Neuronal stem cell (in vitro differentiated cells): Measurements from ENCODE around the gene RTL9.

Experiments used
- DNase-seq: peaks from one replicate; pipeline ENCODE4 v3.0.0-alpha.2; 2013; ENCODE audit warnings: low spot score
- H2AFZ ChIP-seq: one replicate; pipeline ENCODE4 v1.6.1; 2013; ENCODE audit warnings: mild to moderate bottlenecking, low read length, inconsistent platforms
- H2AK5ac ChIP-seq: 2 replicates; pipeline ENCODE4 v1.6.1; 2013; ENCODE audit warnings: low read depth, mild to moderate bottlenecking, inconsistent platforms, low read length, moderate library complexity, mixed read lengths
- H2BK120ac ChIP-seq: 2 replicates; pipeline ENCODE4 v1.6.1; 2013; ENCODE audit warnings: low read depth, mild to moderate bottlenecking, inconsistent platforms, low read length, moderate library complexity, mixed read lengths
- H2BK12ac ChIP-seq: one replicate; pipeline ENCODE4 v1.6.1; 2013; ENCODE audit warnings: low read length, inconsistent platforms
- H2BK15ac ChIP-seq: 2 replicates; pipeline ENCODE4 v1.6.1; 2013; ENCODE audit warnings: mild to moderate bottlenecking, low read length, inconsistent platforms, mixed read lengths
- H2BK5ac ChIP-seq: one replicate; pipeline ENCODE4 v1.6.1; 2013; ENCODE audit warnings: inconsistent platforms, mild to moderate bottlenecking, low read length, moderate library complexity
- H3K14ac ChIP-seq: one replicate; pipeline ENCODE4 v1.6.1; 2013; ENCODE audit warnings: low read length, inconsistent platforms
- H3K18ac ChIP-seq: 2 replicates; pipeline ENCODE4 v1.6.1; 2013; ENCODE audit warnings: low read length, inconsistent platforms
- H3K23ac ChIP-seq: 2 replicates; pipeline ENCODE4 v1.6.1; 2013; ENCODE audit warnings: low read depth, mild to moderate bottlenecking, mixed read lengths, low read length, inconsistent platforms; ENCODE audit not compliant: poor library complexity
- H3K27ac ChIP-seq: replicated peaks from 3 replicates; pipeline ENCODE4 v1.5.1; 2013; ENCODE audit warnings: low read length, inconsistent platforms
- H3K27me3 ChIP-seq, 3 experiments: 2 replicates each; pipeline ENCODE4 v1.6.1; 2013; ENCODE audit warnings: low read length in 3 of 3, mild to moderate bottlenecking in 2 of 3, inconsistent platforms in 1 of 3, low read depth in 1 of 3, mixed read lengths in 1 of 3, moderate library complexity in 1 of 3; ENCODE audit not compliant: control insufficient read depth in 3 of 3, insufficient read depth in 3 of 3
- H3K36me3 ChIP-seq, 2 donors: replicated peaks in 1 of 2; 2 replicates each; pipeline ENCODE4 v1.6.1; 2013; ENCODE audit warnings: low read length in 2 of 2; ENCODE audit not compliant: control insufficient read depth in 2 of 2, insufficient read depth in 2 of 2
- H3K4ac ChIP-seq: 2 replicates; pipeline ENCODE4 v1.6.1; 2013; ENCODE audit warnings: inconsistent platforms, mild to moderate bottlenecking, low read length, moderate library complexity
- H3K4me1 ChIP-seq, 2 donors: 1 replicate in 1 of 2; 2 replicates in 1 of 2; pipeline ENCODE4 v1.6.1; 2013; ENCODE audit warnings: low read length in 2 of 2, low read depth in 1 of 2; ENCODE audit not compliant: control insufficient read depth in 2 of 2, insufficient read depth in 1 of 2
- H3K4me2 ChIP-seq: one replicate; pipeline ENCODE4 v1.6.1; 2013; ENCODE audit warnings: mild to moderate bottlenecking, low read length, inconsistent platforms; ENCODE audit not compliant: insufficient read depth, poor library complexity, severe bottlenecking
- H3K4me3 ChIP-seq, 2 donors: 2 replicates each; pipeline ENCODE4 v1.5.1; 2013; ENCODE audit warnings: low read length in 2 of 2, mild to moderate bottlenecking in 2 of 2, inconsistent platforms in 1 of 2, moderate library complexity in 1 of 2
- H3K79me1 ChIP-seq: one replicate; pipeline ENCODE4 v1.6.1; 2013; ENCODE audit warnings: low read depth, mild to moderate bottlenecking, inconsistent platforms, low read length, moderate library complexity
- H3K9ac ChIP-seq: one replicate; pipeline ENCODE4 v1.6.1; 2013; ENCODE audit warnings: mild to moderate bottlenecking, low read depth, low read length, inconsistent platforms; ENCODE audit not compliant: poor library complexity
- H3K9me3 ChIP-seq, 2 donors: replicated peaks in 1 of 2; 2 replicates each; pipeline versions ENCODE3 to v1.6.1; 2013; ENCODE audit warnings: low read length in 2 of 2, mild to moderate bottlenecking in 2 of 2, inconsistent platforms in 1 of 2, low read depth in 1 of 2, mixed read lengths in 1 of 2, moderate library complexity in 1 of 2; ENCODE audit not compliant: control insufficient read depth in 2 of 2, insufficient read depth in 1 of 2
- H4K8ac ChIP-seq: one replicate; pipeline ENCODE4 v1.6.1; 2013; ENCODE audit warnings: low read depth, mild to moderate bottlenecking, inconsistent platforms, low read length, moderate library complexity
- H4K91ac ChIP-seq: one replicate; pipeline ENCODE4 v1.6.1; 2013; ENCODE audit warnings: low read length, low read depth, mild to moderate bottlenecking, inconsistent platforms; ENCODE audit not compliant: poor library complexity
- WGBS, 2 donors: extraction: QIAGEN DNeasy Blood & Tissue Kit; methylation state at CpG; one replicate each; pipeline ENCODE4 v1.1.7; 2013; ENCODE audit warnings: missing lambda C conversion rate in 2 of 2, mixed read lengths in 1 of 2; ENCODE audit not compliant: insufficient read length in 2 of 2, insufficient replicate concordance in 1 of 2; ENCODE audit errors: extremely low coverage in 2 of 2; 5-methylcytosine and 5-hydroxymethylcytosine counted together

RTL9 gene

DNA sequence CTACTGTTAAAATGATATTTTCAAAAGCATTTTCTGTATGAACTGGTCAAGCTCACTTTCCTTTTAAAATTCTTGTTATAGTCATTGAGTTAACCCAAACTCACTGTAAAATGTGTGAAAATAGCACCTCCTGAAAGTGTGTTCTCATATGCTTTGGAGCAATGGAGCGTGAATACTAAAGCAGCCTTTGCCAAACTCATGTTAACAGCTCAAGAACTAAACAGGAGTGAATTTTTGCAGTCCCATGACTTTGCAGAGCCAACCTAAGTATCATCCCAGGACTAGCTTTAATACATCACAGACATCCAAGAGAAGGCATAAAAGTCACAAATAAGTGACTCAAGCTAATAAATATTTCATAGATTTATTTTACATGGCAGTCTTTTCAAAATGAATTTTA, 43.1 kb upstream of the RTL9 start:
- no peak overlapping the region for H2AK5ac ChIP-seq
- H3K14ac ChIP-seq = no peak overlapping the region
- H4K8ac ChIP-seq = no peak overlapping the region
- no peak overlapping the region for H3K18ac ChIP-seq
- H3K36me3 ChIP-seq = no peaks in the 10 kb centered on the region
- no CpG with 5 or more reads among the region's 1 CpG for WGBS, 2 donors
- H3K4ac ChIP-seq = no peak overlapping the region
- DNase-seq = no peak
- peaks cover 0 to 2% (median 0%) of the 10 kb centered on the region in 3 experiments for H3K27me3 ChIP-seq
- H2BK12ac ChIP-seq = no peak overlapping the region
- no peak overlapping the region for H2BK5ac ChIP-seq
- no peak overlapping the region for H3K9ac ChIP-seq
- peaks cover 0 to 2% of the 10 kb centered on the region in 2 donors for H3K4me1 ChIP-seq
- no peak overlapping the region for H2AFZ ChIP-seq
- H3K27ac ChIP-seq = no peak overlapping the region
- H3K4me3 ChIP-seq = no peak overlapping the region
- no peak overlapping the region for H3K4me2 ChIP-seq
- H2BK120ac ChIP-seq = no peak overlapping the region
- H3K79me1 ChIP-seq = no peaks in the 10 kb centered on the region
- H3K23ac ChIP-seq = no peak overlapping the region
- H3K9me3 ChIP-seq = no peaks in the 10 kb centered on the region
- H2BK15ac ChIP-seq = no peak overlapping the region
- no peak overlapping the region for H4K91ac ChIP-seq

DNA sequence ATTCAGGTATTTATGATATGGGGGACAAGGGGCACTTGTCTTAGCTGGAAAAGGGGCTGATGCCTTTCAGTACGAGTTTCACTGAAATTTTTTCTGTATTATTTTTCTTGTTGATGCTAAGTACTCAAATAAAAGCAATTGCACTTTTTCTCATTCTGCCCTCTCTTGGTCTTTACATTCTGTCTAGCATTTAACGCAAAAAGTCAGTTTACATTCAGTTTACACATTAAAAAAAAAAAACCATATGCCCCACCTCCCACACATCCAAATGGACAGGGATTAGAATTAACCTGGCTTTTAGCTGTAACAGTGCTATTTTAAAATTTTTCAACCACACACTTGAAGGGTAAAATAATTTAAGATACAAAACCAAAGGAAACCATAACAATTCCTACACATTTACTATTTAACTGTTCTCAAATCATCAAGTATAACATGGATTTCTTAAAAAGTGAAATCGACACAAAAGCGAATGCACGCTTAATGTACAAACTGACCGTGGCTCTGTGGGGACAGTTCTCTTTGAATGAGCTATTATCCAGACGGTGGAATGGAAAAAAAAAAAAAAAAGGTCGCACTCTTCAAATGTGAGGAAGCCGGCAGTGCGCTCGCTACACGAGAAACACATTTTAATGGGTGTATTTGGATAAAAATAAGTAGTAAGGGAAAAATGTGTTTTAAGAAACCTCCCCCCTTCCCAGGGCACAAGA, 42.1 kb upstream of the RTL9 start:
- Histone ChIP-seq H3K79me1 (no peaks in the 10 kb centered on the region), H2AFZ (peak overlapping the region; percentile 92), H2BK12ac (no peak overlapping the region), H3K18ac (no peak overlapping the region), H3K9me3 (no peaks in the 10 kb centered on the region), H3K23ac (no peak overlapping the region), H3K27me3 (peaks cover 0 to 2% (median 0%) of the 10 kb centered on the region in 3 experiments), H3K14ac (no peak overlapping the region), H3K9ac (no peak overlapping the region), H3K4me3 (peak overlapping the region; percentile 71 to 92), H4K8ac (no peak overlapping the region), H3K4me1 (peaks cover 0 to 2% of the 10 kb centered on the region in 2 donors), H2AK5ac (no peak overlapping the region), H3K4ac (no peak overlapping the region), H3K36me3 (no peaks in the 10 kb centered on the region), H3K4me2 (peak overlapping the region; percentile 66), H3K27ac (no peak overlapping the region), H4K91ac (no peak overlapping the region), H2BK15ac (no peak overlapping the region), H2BK120ac (no peak overlapping the region), H2BK5ac (no peak overlapping the region)
- no peak for DNase-seq
- no CpG with 5 or more reads among the region's 12 CpGs for WGBS, 2 donors

- H2AFZ ChIP-seq = peak overlapping the region; percentile 92
- H2BK12ac ChIP-seq = no peak overlapping the region
- H2BK120ac ChIP-seq = no peak overlapping the region
- no peaks in the 10 kb centered on the region for H3K79me1 ChIP-seq
- H2BK5ac ChIP-seq = no peak overlapping the region
- peak overlapping the region; percentile 99 for H3K18ac ChIP-seq
- H3K4me3 ChIP-seq = peak overlapping the region; percentile 71 to 92
- H3K9ac ChIP-seq = peak overlapping the region; percentile 91
- H3K4me1 ChIP-seq = peaks cover 0 to 2% of the 10 kb centered on the region in 2 donors
- WGBS, 2 donors = no CpG with 5 or more reads among the region's 40 CpGs
- H3K9me3 ChIP-seq = no peaks in the 10 kb centered on the region
- no peaks in the 10 kb centered on the region for H3K36me3 ChIP-seq
- peak overlapping the region; percentile 81 for H3K27ac ChIP-seq
- H3K14ac ChIP-seq = no peak overlapping the region
- no peak overlapping the region for H3K23ac ChIP-seq
- peak overlapping the region; percentile 66 for H3K4me2 ChIP-seq
- H4K91ac ChIP-seq = no peak overlapping the region
- peak; percentile 0 for DNase-seq
- H4K8ac ChIP-seq = no peak overlapping the region
- no peak overlapping the region for H2BK15ac ChIP-seq
- peaks cover 0 to 2% (median 0%) of the 10 kb centered on the region in 3 experiments for H3K27me3 ChIP-seq
- no peak overlapping the region for H2AK5ac ChIP-seq
- no peak overlapping the region for H3K4ac ChIP-seq
Observed at GRCh38 chrX:110317061-110317819, 41.4 kb upstream of the RTL9 start.
